Chondrocyte (in vitro differentiated cells): ENCODE data around the gene SULT1B1. TPM values are rescaled to one million over a fixed set of nuclear protein-coding genes. Genes with fewer than 3 reads are reported as not detected.
A peak's percentile ranks its signal among the peaks of the same experiment; 100 is the strongest.

Experiments
- DNase-seq: peaks from one replicate; pipeline ENCODE4 v3.0.0; 2021; ENCODE audit warnings: mixed read lengths, low spot score
- H3K27ac Mint-ChIP-seq: one replicate; pipeline ENCODE4 v1.8.0; 2021; ENCODE audit warnings: mild to moderate bottlenecking, moderate library complexity, mixed read lengths; ENCODE audit not compliant: unreplicated experiment
- H3K27me3 Mint-ChIP-seq: 2 replicates; pipeline ENCODE4 v1.8.0; 2021; ENCODE audit warnings: low read depth, mixed read lengths
- H3K36me3 Mint-ChIP-seq: 2 replicates; pipeline ENCODE4 v1.8.0; 2021; ENCODE audit warnings: low read depth, mixed read lengths
- H3K4me1 Mint-ChIP-seq: 2 replicates; pipeline ENCODE4 v1.8.0; 2021; ENCODE audit warnings: low read depth, mild to moderate bottlenecking, mixed read lengths
- H3K4me3 Mint-ChIP-seq: one replicate; pipeline ENCODE4 v1.8.0; 2021; ENCODE audit warnings: mild to moderate bottlenecking, moderate library complexity, mixed read lengths; ENCODE audit not compliant: unreplicated experiment
- H3K9me3 Mint-ChIP-seq: 2 replicates; pipeline ENCODE4 v1.8.0; 2021; ENCODE audit warnings: low read depth, mixed read lengths
- CTCF ChIP-seq: fragments of 200-600 bp; sonication (generic); IDR thresholded peaks from 2 replicates; pipeline ENCODE4 v1.5.0; 2021; ENCODE audit warnings: antibody characterized with exemption, mild to moderate bottlenecking, moderate library complexity
- long read RNA-seq: library from polyadenylated mRNA; stranded (forward); transcript quantifications from one replicate; pipeline ENCODE4 v2.0.0, GENCODE V29; 2021
- total RNA-seq: library from RNA; stranded (reverse); gene quantifications from 3 replicates; pipeline ENCODE4 v1.2.1, GENCODE V29; 2021

SULT1B1 gene
- 0.15 to 0.52 TPM (median 0.51 TPM) in 3 replicates for total RNA-seq
- long read RNA-seq = 0 reads

- Mint-ChIP-seq H3K9me3 (no peaks in the 10 kb centered on the region), H3K4me3 (no peak within 1 kb of the TSS), H3K4me1 (peaks cover 9% of the 10 kb centered on the region), H3K36me3 (no peaks in the 10 kb centered on the region), H3K27ac (peak within 1 kb of the TSS; percentile 12), H3K27me3 (peaks cover 6% of the 10 kb centered on the region)
- TF ChIP-seq CTCF = no peak
- no peak for DNase-seq
These were observed at the start of gene SULT1B1 for GRCh38 chr4:69760455-69760854. Gene SULT1B1, minus strand, starts transcription at chr4:69760620. Its CDS starts 5,403 bp downstream, at chr4:69755217.

- peak; percentile 9 for TF ChIP-seq CTCF
- Mint-ChIP-seq H3K9me3 (no peaks in the 10 kb centered on the region), H3K4me1 (peaks cover 14% of the 10 kb centered on the region), H3K27me3 (no peaks in the 10 kb centered on the region), H3K4me3 (no peak overlapping the region), H3K27ac (no peak overlapping the region), H3K36me3 (no peaks in the 10 kb centered on the region)
- no peak for DNase-seq
These were observed 40.2 kb upstream of the SULT1B1 start for GRCh38 chr4:69800599-69800998.

- H3K9me3 Mint-ChIP-seq = no peaks in the 10 kb centered on the region
- no peaks in the 10 kb centered on the region for H3K27me3 Mint-ChIP-seq
- TF ChIP-seq CTCF = no peak
- no peaks in the 10 kb centered on the region for H3K36me3 Mint-ChIP-seq
- no peak overlapping the region for H3K27ac Mint-ChIP-seq
- H3K4me3 Mint-ChIP-seq = no peak overlapping the region
- H3K4me1 Mint-ChIP-seq = peaks cover 14% of the 10 kb centered on the region
- no peak for DNase-seq
These were observed 38.9 kb upstream of the SULT1B1 start for GRCh38 chr4:69799337-69799736.

- TF ChIP-seq CTCF = no peak
- no peaks in the 10 kb centered on the region for H3K36me3 Mint-ChIP-seq
- H3K4me1 Mint-ChIP-seq = no peaks in the 10 kb centered on the region
- H3K27ac Mint-ChIP-seq = no peak overlapping the region
- no peak for DNase-seq
- no peak overlapping the region for H3K4me3 Mint-ChIP-seq
- H3K27me3 Mint-ChIP-seq = peaks cover 2% of the 10 kb centered on the region
- no peaks in the 10 kb centered on the region for H3K9me3 Mint-ChIP-seq
These were observed 33.3 kb upstream of the SULT1B1 start for GRCh38 chr4:69793732-69794131.

GRCh38 chr4:69787879-69788278 is 27.5 kb upstream of the SULT1B1 start:
- no peak for DNase-seq
- no peak overlapping the region for H3K4me3 Mint-ChIP-seq
- TF ChIP-seq CTCF = no peak
- H3K27me3 Mint-ChIP-seq = no peaks in the 10 kb centered on the region
- no peaks in the 10 kb centered on the region for H3K36me3 Mint-ChIP-seq
- H3K9me3 Mint-ChIP-seq = no peaks in the 10 kb centered on the region
- peaks cover 7% of the 10 kb centered on the region for H3K4me1 Mint-ChIP-seq
- no peak overlapping the region for H3K27ac Mint-ChIP-seq
